HL-60 (cell line): ENCODE data around the gene KRTAP26-1.

Experiments
- DNase-seq, 2 experiments: peaks; one replicate each; pipeline ENCODE4 v3.0.0-alpha.2; 2010 to 2020; ENCODE audit warnings: low read depth in 1 of 2, low spot score in 1 of 2
- H3K27ac ChIP-seq: fragments of 250-450 bp; sonication (Bioruptor Pico); replicated peaks from 2 replicates; pipeline ENCODE4 v1.5.1; 2020; ENCODE audit warnings: mild to moderate bottlenecking, moderate library complexity
- H3K27me3 ChIP-seq: fragments of 250-450 bp; sonication (Bioruptor Pico); 2 replicates; pipeline ENCODE4 v1.5.1; 2021; ENCODE audit warnings: mild to moderate bottlenecking, moderate library complexity; ENCODE audit not compliant: insufficient read depth, poor library complexity, severe bottlenecking
- H3K4me3 ChIP-seq: replicated peaks from 2 replicates; pipeline ENCODE4 v1.5.1; 2011; ENCODE audit warnings: mild to moderate bottlenecking, control low read depth, low read length; ENCODE audit not compliant: insufficient read depth
- CTCF ChIP-seq: IDR thresholded peaks from one replicate; pipeline ENCODE4 v1.5.1; 2011; ENCODE audit warnings: low read length, control low read depth, inconsistent platforms; ENCODE audit not compliant: insufficient read depth
- GABPA ChIP-seq: IDR thresholded peaks from 2 replicates; pipeline ENCODE4 v1.6.1; 2012; ENCODE audit warnings: low read depth
- POLR2AphosphoS5 ChIP-seq: IDR thresholded peaks from 2 replicates; pipeline ENCODE4 v1.6.1; 2012; ENCODE audit warnings: low read depth
- SPI1 ChIP-seq: IDR thresholded peaks from 2 replicates; pipeline ENCODE4 v1.6.1; 2012; ENCODE audit warnings: low read depth, mild to moderate bottlenecking, borderline replicate concordance
- TF ChIP-seq, protein P1 (sequence below): IDR thresholded peaks from 2 replicates; pipeline ENCODE4 v1.6.1; 2012; ENCODE audit warnings: low read depth; ENCODE audit not compliant: insufficient replicate concordance

Gene KRTAP26-1

GRCh38 chr21:30269803-30270530, 50.1 kb downstream of the KRTAP26-1 start:
- Histone ChIP-seq H3K27ac (no peak overlapping the region), H3K4me3 (no peak overlapping the region), H3K27me3 (no peaks in the 10 kb centered on the region)
- TF ChIP-seq SPI1: no peak
- TF ChIP-seq POLR2AphosphoS5: no peak
- TF ChIP-seq CTCF: no peak
- TF ChIP-seq GABPA: no peak
- TF ChIP-seq, protein P1, sequence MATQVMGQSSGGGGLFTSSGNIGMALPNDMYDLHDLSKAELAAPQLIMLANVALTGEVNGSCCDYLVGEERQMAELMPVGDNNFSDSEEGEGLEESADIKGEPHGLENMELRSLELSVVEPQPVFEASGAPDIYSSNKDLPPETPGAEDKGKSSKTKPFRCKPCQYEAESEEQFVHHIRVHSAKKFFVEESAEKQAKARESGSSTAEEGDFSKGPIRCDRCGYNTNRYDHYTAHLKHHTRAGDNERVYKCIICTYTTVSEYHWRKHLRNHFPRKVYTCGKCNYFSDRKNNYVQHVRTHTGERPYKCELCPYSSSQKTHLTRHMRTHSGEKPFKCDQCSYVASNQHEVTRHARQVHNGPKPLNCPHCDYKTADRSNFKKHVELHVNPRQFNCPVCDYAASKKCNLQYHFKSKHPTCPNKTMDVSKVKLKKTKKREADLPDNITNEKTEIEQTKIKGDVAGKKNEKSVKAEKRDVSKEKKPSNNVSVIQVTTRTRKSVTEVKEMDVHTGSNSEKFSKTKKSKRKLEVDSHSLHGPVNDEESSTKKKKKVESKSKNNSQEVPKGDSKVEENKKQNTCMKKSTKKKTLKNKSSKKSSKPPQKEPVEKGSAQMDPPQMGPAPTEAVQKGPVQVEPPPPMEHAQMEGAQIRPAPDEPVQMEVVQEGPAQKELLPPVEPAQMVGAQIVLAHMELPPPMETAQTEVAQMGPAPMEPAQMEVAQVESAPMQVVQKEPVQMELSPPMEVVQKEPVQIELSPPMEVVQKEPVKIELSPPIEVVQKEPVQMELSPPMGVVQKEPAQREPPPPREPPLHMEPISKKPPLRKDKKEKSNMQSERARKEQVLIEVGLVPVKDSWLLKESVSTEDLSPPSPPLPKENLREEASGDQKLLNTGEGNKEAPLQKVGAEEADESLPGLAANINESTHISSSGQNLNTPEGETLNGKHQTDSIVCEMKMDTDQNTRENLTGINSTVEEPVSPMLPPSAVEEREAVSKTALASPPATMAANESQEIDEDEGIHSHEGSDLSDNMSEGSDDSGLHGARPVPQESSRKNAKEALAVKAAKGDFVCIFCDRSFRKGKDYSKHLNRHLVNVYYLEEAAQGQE: no peak
- no peak for DNase-seq
